GM12878 (cell line): Measurements from ENCODE around the gene NFASC. TPM values are rescaled to one million over a fixed set of nuclear protein-coding genes. Genes with fewer than 3 reads are reported as not detected.

Experiments
- ATF2 ChIP-seq: IDR thresholded peaks from 2 replicates; pipeline ENCODE4 v1.6.1; 2012; ENCODE audit warnings: low read length, inconsistent platforms
- CTCF ChIP-seq, 3 experiments: IDR thresholded peaks in 2 of 3; conservative IDR thresholded peaks in 1 of 3; 2 replicates each; pipeline ENCODE4 v1.5.1; 2011; ENCODE audit warnings: low read depth in 3 of 3, low read length in 3 of 3, mild to moderate bottlenecking in 3 of 3, control low read depth in 2 of 3, moderate library complexity in 2 of 3, inconsistent platforms in 1 of 3, mixed read lengths in 1 of 3; ENCODE audit not compliant: control insufficient read depth in 2 of 3, insufficient read depth in 1 of 3; ENCODE audit errors: extremely low read depth in 1 of 3
- NR2C2 ChIP-seq: IDR thresholded peaks from 2 replicates; pipeline ENCODE4 v1.6.1; 2011; ENCODE audit warnings: borderline replicate concordance, low read depth; ENCODE audit not compliant: control insufficient read depth, insufficient read length
- SMARCA5 ChIP-seq: fragments of 450-650 bp; IDR thresholded peaks from 2 replicates; pipeline ENCODE4 v1.6.1; 2017; ENCODE audit warnings: mild to moderate bottlenecking
- SMC3 ChIP-seq: IDR thresholded peaks from 2 replicates; pipeline ENCODE4 v1.6.1; 2011; ENCODE audit warnings: low read length, improper control_type of control experiment, borderline replicate concordance
- TCF3 ChIP-seq: IDR thresholded peaks from 2 replicates; pipeline ENCODE4 v1.6.1; 2012; ENCODE audit warnings: low read depth, mild to moderate bottlenecking, low read length, borderline replicate concordance; ENCODE audit not compliant: insufficient read depth
- ZBTB4 ChIP-seq: fragments of 450-650 bp; formaldehyde crosslinking; IDR thresholded peaks from 2 replicates; pipeline ENCODE4 v1.4.0; 2022; ENCODE audit warnings: mild to moderate bottlenecking, moderate library complexity
- polyA plus RNA-seq, 11 experiments: library from polyadenylated mRNA; depleted of rRNA in 4 of 11; unstranded in 6 of 11; stranded (reverse) in 5 of 11; fragments of >200 nt; fragmentation: Nextera tagmentation in 4 of 11; fragmentation: Illumina TruSeq in 1 of 11; extraction: Ambion mirVana in 4 of 11; extraction: Trizol in 1 of 11; gene quantifications; 1 replicate in 1 of 11; 2 replicates in 10 of 11; pipeline versions ENCODE4 v1.2.1 to v1.2.3, GENCODE V29; 2011 to 2016; ENCODE audit warnings: inconsistent platforms in 2 of 11, missing spikeins in 2 of 11, low read depth in 1 of 11
- total RNA-seq, 4 experiments: library from RNA; depleted of rRNA in 3 of 4; stranded (reverse); fragments of >200 nt in 3 of 4; fragmentation: Illumina TruSeq in 1 of 4; extraction: Trizol in 1 of 4; gene quantifications; 2 replicates each; pipeline versions ENCODE4 v1.2.1 to v1.2.3, GENCODE V29; 2013 to 2021

The NFASC gene
- total and polyA plus RNA-seq, 10 of the 15 experiments (the other 5 are each of a cell fraction or from before 2014, with no cell fraction given) = 0.04 to 0.31 (median 0.12) TPM; not detected in 4

GRCh38 chr1:204921855-204922516, 51.3 kb downstream of the NFASC start (continued):
- no peak for TF ChIP-seq CTCF (IDR thresholded peaks at IDR 0.05 in 2 of 3, conservative IDR thresholded peaks at IDR 0.05 in 1 of 3; ENCODE audit: control insufficient read depth in 2 of 3, extremely low read depth in 1 of 3, insufficient read depth in 1 of 3, low read depth in 3 of 3, low read length in 3 of 3)
- no peak for TF ChIP-seq TCF3
- TF ChIP-seq NR2C2 = no peak
- TF ChIP-seq SMARCA5 = no peak
- TF ChIP-seq SMC3 = no peak
- TF ChIP-seq ZBTB4 (CRISPR knock-in tag) = no peak
- no peak for TF ChIP-seq ATF2
- TF ChIP-seq, all 136 proteins: peak for 0
